ENCODE data around the gene NSG2.

DNA sequence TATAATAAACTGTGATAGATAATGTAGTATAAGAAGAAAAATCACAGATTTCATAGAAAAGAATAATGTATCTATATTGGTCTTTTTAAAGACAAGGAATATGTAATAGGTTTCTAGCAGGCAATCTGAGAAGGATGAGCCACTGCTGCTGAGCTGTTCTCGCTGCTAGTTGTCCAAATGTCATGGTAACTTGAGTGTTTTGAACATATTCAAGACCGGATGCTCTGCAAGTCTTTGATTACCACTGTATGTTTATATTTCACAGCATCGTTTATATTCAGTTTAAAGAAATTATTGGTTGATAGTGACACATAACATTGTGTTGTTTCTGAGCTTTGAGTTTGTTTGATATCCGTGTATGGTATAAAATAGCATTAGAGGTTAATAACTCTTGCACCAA, 47.0 kb upstream of the NSG2 start:
- TF ChIP-seq EZH2 (IDR thresholded peaks at IDR 0.05; ENCODE audit: borderline replicate concordance, insufficient read depth, low read depth, low read length, poor library complexity, severe bottlenecking): no peak
- TF ChIP-seq, protein P1, sequence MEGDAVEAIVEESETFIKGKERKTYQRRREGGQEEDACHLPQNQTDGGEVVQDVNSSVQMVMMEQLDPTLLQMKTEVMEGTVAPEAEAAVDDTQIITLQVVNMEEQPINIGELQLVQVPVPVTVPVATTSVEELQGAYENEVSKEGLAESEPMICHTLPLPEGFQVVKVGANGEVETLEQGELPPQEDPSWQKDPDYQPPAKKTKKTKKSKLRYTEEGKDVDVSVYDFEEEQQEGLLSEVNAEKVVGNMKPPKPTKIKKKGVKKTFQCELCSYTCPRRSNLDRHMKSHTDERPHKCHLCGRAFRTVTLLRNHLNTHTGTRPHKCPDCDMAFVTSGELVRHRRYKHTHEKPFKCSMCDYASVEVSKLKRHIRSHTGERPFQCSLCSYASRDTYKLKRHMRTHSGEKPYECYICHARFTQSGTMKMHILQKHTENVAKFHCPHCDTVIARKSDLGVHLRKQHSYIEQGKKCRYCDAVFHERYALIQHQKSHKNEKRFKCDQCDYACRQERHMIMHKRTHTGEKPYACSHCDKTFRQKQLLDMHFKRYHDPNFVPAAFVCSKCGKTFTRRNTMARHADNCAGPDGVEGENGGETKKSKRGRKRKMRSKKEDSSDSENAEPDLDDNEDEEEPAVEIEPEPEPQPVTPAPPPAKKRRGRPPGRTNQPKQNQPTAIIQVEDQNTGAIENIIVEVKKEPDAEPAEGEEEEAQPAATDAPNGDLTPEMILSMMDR (IDR thresholded peaks at IDR 0.05): no peak

Data from B cell (primary cell).